ENCODE data around the gene CHAT.
A peak's percentile ranks its signal among the peaks of the same experiment; 100 is the strongest.

CHAT gene

DNA sequence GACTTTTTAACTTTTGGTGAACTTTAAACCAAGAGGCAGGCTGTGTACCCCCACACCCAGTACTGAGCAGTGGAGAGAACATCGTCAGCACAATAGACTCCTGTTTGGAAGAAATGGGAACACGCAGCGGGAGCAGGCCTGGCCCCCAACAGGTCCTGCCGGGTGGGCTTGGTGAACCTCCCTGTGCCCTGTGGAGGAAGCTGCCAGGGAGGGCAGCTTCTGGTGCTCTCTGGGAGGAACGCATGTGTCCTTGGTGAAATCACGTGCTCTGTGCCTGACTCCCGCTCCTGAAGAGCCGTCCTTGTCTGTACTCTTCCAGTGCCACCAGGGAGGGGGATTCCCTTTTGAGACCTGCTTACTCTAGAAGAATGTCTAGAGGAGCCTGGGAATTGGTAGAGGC lies 31.6 kb downstream of the CHAT start:
- Histone ChIP-seq H3K4me1 (ENCODE audit: control insufficient read depth, insufficient read depth, low read length) (no peaks in the 10 kb centered on the region), H3K4me3 (ENCODE audit: low read depth, low read length) (no peak overlapping the region), H3K9me3 (ENCODE audit: control insufficient read depth, insufficient read depth, low read depth, low read length) (no peaks in the 10 kb centered on the region), H3K36me3 (ENCODE audit: control insufficient read depth in 2 of 2, insufficient read depth in 1 of 2, low read length in 2 of 2) (no peaks in the 10 kb centered on the region), H3K27ac (ENCODE audit: extremely low read depth, low read depth, low read length) (no peak overlapping the region)
- ChIA-PET POLR2A (no interaction called here), CTCF (interaction anchor here (0.8 kb wide), 1 partner anchor 11 kb away, joined by 3 read pairs; no protein-coding TSS in a partner anchor)
- TF ChIP-seq, protein P1, sequence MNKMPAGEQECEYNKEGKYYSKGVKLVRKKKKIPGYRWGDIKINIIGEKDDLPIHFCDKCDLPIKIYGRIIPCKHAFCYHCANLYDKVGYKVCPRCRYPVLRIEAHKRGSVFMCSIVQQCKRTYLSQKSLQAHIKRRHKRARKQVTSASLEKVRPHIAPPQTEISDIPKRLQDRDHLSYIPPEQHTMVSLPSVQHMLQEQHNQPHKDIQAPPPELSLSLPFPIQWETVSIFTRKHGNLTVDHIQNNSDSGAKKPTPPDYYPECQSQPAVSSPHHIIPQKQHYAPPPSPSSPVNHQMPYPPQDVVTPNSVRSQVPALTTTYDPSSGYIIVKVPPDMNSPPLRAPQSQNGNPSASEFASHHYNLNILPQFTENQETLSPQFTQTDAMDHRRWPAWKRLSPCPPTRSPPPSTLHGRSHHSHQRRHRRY (tag by site-specific recombination; IDR thresholded peaks at IDR 0.05), result no peak
- TF ChIP-seq ZNF785 (tag by site-specific recombination; IDR thresholded peaks at IDR 0.05) (no peak), ZNF138 (tag by site-specific recombination; IDR thresholded peaks at IDR 0.05; ENCODE audit: borderline replicate concordance) (no peak), ZNF433 (tag by site-specific recombination; IDR thresholded peaks at IDR 0.05; ENCODE audit: low read depth) (no peak), ZNF248 (tag by site-specific recombination; IDR thresholded peaks at IDR 0.05) (no peak), ZNF2 (tag by site-specific recombination; IDR thresholded peaks at IDR 0.05) (no peak), ZNF624 (tag by site-specific recombination; IDR thresholded peaks at IDR 0.05) (no peak), ZFP41 (tag by site-specific recombination; IDR thresholded peaks at IDR 0.05; ENCODE audit: borderline replicate concordance) (no peak), GLI4 (tag by site-specific recombination; IDR thresholded peaks at IDR 0.05) (no peak), ZBTB17 (tag by site-specific recombination; IDR thresholded peaks at IDR 0.05) (no peak)

GRCh38 chr10:49645871-49646870 lies 32.3 kb downstream of the CHAT start:
- Histone ChIP-seq H3K4me1 (ENCODE audit: control insufficient read depth, insufficient read depth, low read length) (no peaks in the 10 kb centered on the region), H3K27ac (ENCODE audit: extremely low read depth, low read depth, low read length) (no peak overlapping the region), H3K4me3 (ENCODE audit: low read depth, low read length) (no peak overlapping the region), H3K36me3 (ENCODE audit: control insufficient read depth in 2 of 2, insufficient read depth in 1 of 2, low read length in 2 of 2) (no peaks in the 10 kb centered on the region), H3K9me3 (ENCODE audit: control insufficient read depth, insufficient read depth, low read depth, low read length) (no peaks in the 10 kb centered on the region)
- ChIA-PET POLR2A (no interaction called here), CTCF (interaction anchor here (0.8 kb wide), 1 partner anchor 12 kb away, joined by 3 read pairs; no protein-coding TSS in a partner anchor)
- no peak for TF ChIP-seq ZNF175 (tag by site-specific recombination; IDR thresholded peaks at IDR 0.05)
- peak; percentile 32; the same call in 1 of the 2 replicates for TF ChIP-seq ZIC2 (tag by site-specific recombination; IDR thresholded peaks at IDR 0.05)

GRCh38 chr10:49647554-49647953 lies 33.7 kb downstream of the CHAT start:
- Histone ChIP-seq H3K27ac (ENCODE audit: extremely low read depth, low read depth, low read length) (no peak overlapping the region), H3K9me3 (ENCODE audit: control insufficient read depth, insufficient read depth, low read depth, low read length) (no peaks in the 10 kb centered on the region), H3K4me3 (ENCODE audit: low read depth, low read length) (no peak overlapping the region), H3K36me3 (ENCODE audit: control insufficient read depth in 2 of 2, insufficient read depth in 1 of 2, low read length in 2 of 2) (no peaks in the 10 kb centered on the region), H3K4me1 (ENCODE audit: control insufficient read depth, insufficient read depth, low read length) (no peaks in the 10 kb centered on the region)
- CTCF ChIA-PET, result no interaction called here
- POLR2A ChIA-PET, result no interaction called here
- no peak for TF ChIP-seq ZNF777 (tag by site-specific recombination; IDR thresholded peaks at IDR 0.05; ENCODE audit: borderline replicate concordance)
- no peak for TF ChIP-seq ZNF530 (tag by site-specific recombination; IDR thresholded peaks at IDR 0.05; ENCODE audit: low read depth)
- TF ChIP-seq ZNF768 (tag by site-specific recombination; IDR thresholded peaks at IDR 0.05), result no peak
- TF ChIP-seq SCRT1 (tag by site-specific recombination; IDR thresholded peaks at IDR 0.05; ENCODE audit: borderline replicate concordance), result no peak
- no peak for TF ChIP-seq PRDM2 (tag by site-specific recombination; IDR thresholded peaks at IDR 0.05; ENCODE audit: borderline replicate concordance)
